Mesodermal cell (in vitro differentiated cells): Measurements from ENCODE around the gene SLC19A1.

ENCODE experiments used
- H3K27ac ChIP-seq: 2 replicates; pipeline ENCODE4 v1.7.0; 2013; ENCODE audit warnings: mild to moderate bottlenecking, low read depth, low read length, moderate library complexity; ENCODE audit not compliant: severe bottlenecking
- H3K36me3 ChIP-seq: 2 replicates; pipeline ENCODE4 v1.7.1; 2013; ENCODE audit warnings: mild to moderate bottlenecking, low read length, moderate library complexity; ENCODE audit not compliant: control insufficient read depth, insufficient read depth
- H3K4me1 ChIP-seq: one replicate; pipeline ENCODE4 v1.7.1; 2013; ENCODE audit warnings: mild to moderate bottlenecking, low read length; ENCODE audit not compliant: insufficient read depth, control insufficient read depth, poor library complexity, severe bottlenecking
- H3K4me3 ChIP-seq: 2 replicates; pipeline ENCODE4 v1.7.0; 2013; ENCODE audit warnings: low read length, control low read depth, mild to moderate bottlenecking; ENCODE audit not compliant: insufficient read depth, poor library complexity, severe bottlenecking; ENCODE audit errors: extremely low read depth
- H3K9me3 ChIP-seq: 2 replicates; pipeline ENCODE4 v1.7.1; 2013; ENCODE audit warnings: mild to moderate bottlenecking, low read length, moderate library complexity; ENCODE audit not compliant: control insufficient read depth
- WGBS, 2 experiments: methylation state at CpG; one replicate each; pipeline ENCODE4 v1.1.5; 2013; ENCODE audit warnings: missing lambda C conversion rate in 2 of 2; ENCODE audit not compliant: insufficient coverage in 2 of 2; 5-methylcytosine and 5-hydroxymethylcytosine counted together

The SLC19A1 gene

DNA sequence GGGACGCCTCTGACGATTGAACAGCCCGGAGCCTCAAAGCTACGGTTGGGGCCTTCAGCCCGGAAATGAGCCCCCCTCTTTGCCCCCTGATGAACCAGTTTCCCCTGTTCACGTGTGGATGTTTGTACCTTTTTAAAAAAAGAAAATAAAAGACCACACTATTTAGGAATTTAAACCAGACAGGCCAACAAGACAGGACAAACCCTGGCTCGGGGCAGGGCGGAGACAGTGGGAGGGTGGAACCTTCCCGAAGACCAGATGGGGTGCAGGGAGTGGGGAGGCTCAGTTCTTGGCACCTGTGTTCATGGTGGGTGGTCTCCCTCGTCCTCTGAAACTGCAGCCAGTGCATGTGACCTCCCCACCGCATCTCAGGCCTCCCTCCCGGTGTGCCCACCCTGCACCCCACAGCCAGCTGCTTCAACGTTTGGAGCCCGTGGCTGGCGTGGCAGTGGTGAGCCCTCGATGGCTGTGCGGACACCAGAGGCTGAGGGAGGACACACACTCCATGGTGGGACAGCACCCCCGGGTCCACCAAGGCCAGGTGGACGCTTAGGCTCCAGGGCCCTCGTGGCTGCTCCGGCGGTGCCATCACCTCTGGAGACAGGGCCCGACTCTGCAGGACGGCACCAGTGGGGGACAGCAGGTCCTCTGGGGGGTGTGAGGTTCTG lies 91.7 kb downstream of the SLC19A1 start:
- peaks cover 63% of the 10 kb centered on the region for H3K36me3 ChIP-seq
- H3K4me1 ChIP-seq = peaks cover 12% of the 10 kb centered on the region
- H3K4me3 ChIP-seq = no peak overlapping the region
- H3K9me3 ChIP-seq = peaks cover 6% of the 10 kb centered on the region
- peak overlapping the region; percentile 25 for H3K27ac ChIP-seq
- 95 to 97% methylated on average over 21 to 23 of the region's 24 CpGs for WGBS, 2 experiments

DNA sequence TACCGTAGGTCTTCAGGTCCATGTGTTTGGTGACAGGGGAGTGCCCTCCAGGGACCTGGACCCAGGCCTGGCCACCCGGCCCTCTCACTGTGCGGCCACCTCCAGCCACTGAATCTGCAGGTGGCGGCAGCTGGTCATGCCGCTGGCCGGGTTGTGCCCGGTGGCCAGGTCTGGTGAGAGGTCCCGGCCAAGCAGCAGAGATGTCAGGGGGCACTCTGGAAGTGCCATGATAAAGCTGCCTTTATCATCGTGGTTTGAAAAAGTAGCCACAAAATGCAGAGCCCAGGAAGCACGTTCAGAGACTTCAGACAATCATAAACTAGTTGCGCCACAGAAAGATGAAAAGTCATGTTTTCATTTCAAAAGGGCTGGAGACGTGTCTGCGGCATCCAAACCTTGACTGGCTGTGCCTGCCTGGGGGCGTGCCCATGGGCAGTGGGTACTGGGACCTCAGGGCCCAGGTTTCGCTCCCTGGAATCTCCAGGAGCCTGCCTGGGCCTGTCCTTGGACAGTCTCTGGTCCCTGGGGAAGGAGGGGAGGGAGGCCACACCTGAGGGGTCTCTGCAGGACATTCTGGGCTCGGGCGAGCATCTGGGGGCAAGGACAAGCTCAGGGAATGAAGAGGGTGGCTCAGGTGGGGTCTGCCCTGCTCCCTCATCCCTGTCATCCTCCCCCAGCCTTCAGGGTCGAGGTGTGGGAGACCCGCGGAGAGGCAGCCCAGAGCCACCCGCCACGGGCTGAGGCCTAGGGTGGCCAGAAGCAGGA lies 92.4 kb downstream of the SLC19A1 start:
- 91 to 96% methylated on average over 20 to 22 of the region's 22 CpGs for WGBS, 2 experiments
- Histone ChIP-seq H3K27ac (peak overlapping the region; percentile 25), H3K9me3 (peaks cover 9% of the 10 kb centered on the region), H3K4me3 (no peak overlapping the region), H3K4me1 (peaks cover 12% of the 10 kb centered on the region), H3K36me3 (peaks cover 66% of the 10 kb centered on the region)

DNA sequence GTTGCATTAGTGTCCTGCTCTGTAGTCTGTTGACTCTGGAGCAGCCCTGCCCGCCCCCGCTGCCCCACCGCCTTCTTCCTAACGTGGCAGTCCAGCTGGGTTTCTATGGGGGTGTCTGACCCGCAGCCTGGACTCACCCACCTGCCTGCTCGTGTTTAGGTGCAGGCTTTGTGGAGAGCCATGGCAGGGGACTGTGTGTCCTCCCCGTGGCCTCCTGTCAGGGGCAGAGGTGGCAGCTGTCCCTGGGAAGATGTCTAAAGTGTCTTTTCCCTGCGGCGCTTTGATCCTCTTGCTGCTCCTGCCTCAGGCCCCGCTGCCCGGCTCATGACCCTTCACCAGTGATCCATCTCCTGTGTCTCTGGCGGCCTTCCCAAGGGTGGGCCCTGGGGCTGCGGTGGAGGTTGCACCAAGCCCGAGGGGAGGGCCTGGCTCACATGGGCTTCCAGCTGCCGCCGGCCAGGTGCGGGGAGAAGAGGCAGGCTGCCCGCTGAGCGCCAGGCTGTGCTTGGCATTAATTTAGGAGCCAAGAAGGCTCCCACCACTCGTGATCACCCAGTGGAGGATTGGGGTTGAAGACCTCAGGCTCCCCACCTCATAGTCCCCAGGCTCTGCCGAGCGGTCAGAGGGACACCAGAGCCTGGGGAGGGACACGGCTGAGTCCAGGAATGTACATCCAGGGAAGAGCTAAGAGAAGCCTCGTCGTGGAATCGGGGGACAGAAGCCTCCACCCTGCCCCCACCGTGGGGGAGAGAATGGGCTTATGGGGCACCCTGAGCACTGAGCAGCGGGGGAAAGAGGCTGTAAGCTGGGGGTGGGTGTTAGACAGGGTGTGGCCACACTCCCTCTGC lies 93.2 kb downstream of the SLC19A1 start:
- Histone ChIP-seq H3K27ac (no peak overlapping the region), H3K9me3 (peaks cover 10% of the 10 kb centered on the region), H3K4me3 (no peak overlapping the region), H3K36me3 (peaks cover 64% of the 10 kb centered on the region), H3K4me1 (peaks cover 7% of the 10 kb centered on the region)
- 96% methylated on average over 19 to 23 of the region's 28 CpGs for WGBS, 2 experiments

DNA sequence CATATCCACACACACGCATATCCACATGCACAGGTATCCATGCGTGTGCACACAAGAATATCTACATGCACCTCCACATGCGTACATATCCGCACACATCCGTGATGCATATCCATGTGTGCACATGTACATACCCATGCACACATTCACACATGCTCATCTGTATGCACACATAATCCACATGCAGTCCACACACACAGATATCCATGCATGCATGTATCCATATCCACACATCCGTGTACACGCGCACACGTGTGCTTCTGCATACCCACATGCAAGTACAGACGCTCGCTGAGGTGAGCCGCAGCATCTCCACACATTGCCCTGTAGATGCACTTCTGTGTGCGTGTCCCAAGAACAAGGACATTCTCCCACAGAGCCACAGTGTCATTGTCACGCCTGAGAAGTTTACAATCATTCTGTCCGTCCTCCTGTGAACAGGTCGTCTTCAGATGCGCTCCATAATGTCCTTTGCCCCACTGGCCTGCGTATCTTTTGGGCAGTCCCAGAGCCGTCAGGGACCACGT lies 93.9 kb downstream of the SLC19A1 start:
- Histone ChIP-seq H3K4me1 (peaks cover under 1% of the 10 kb centered on the region), H3K4me3 (no peak overlapping the region), H3K36me3 (peaks cover 62% of the 10 kb centered on the region), H3K27ac (no peak overlapping the region), H3K9me3 (peaks cover 10% of the 10 kb centered on the region)
- 98 to 99% methylated on average over 20 of the region's 20 CpGs for WGBS, 2 experiments
